SU-DHL-6 (cell line): ENCODE data around the gene SERPINA6.

Source experiments
- H2AFZ ChIP-seq: fragments of 200-600 bp; sonication (generic); 2 replicates; pipeline ENCODE4 v1.6.1; 2014; ENCODE audit warnings: low read depth, mild to moderate bottlenecking, moderate library complexity, mixed read lengths, antibody characterized with exemption, low read length; ENCODE audit not compliant: severe bottlenecking
- H3F3A ChIP-seq: fragments of 200-600 bp; shearing (Covaris generic); 2 replicates; pipeline ENCODE4 v1.6.0; 2016; ENCODE audit warnings: antibody characterized with exemption, mild to moderate bottlenecking; ENCODE audit not compliant: insufficient read depth
- H3K27ac ChIP-seq: fragments of 200-600 bp; sonication (generic); 2 replicates; pipeline ENCODE4 v1.5.1; 2016; ENCODE audit warnings: low read depth, mild to moderate bottlenecking, low read length, moderate library complexity, mixed read lengths
- H3K27me3 ChIP-seq: fragments of 200-600 bp; sonication (generic), shearing (Covaris generic); 2 replicates; pipeline ENCODE4 v1.6.0; 2014; ENCODE audit warnings: mild to moderate bottlenecking, low read length
- H3K36me3 ChIP-seq: fragments of 200-600 bp; sonication (generic); 2 replicates; pipeline ENCODE4 v1.6.1; 2014; ENCODE audit warnings: mild to moderate bottlenecking, low read length, mixed read lengths
- H3K4me2 ChIP-seq: fragments of 300-600, 200-600 bp; shearing (Covaris generic), sonication (generic); 2 replicates; pipeline ENCODE4 v1.6.0; 2014; ENCODE audit warnings: low read length, low read depth, mild to moderate bottlenecking; ENCODE audit not compliant: poor library complexity, severe bottlenecking
- H3K4me3 ChIP-seq: fragments of 200-600 bp; sonication (generic); 2 replicates; pipeline ENCODE4 v1.5.1; 2014; ENCODE audit warnings: antibody characterized with exemption, low read length, mild to moderate bottlenecking, mixed read lengths; ENCODE audit not compliant: insufficient read depth, poor library complexity, severe bottlenecking
- H3K79me2 ChIP-seq: fragments of 200-600 bp; sonication (generic); 2 replicates; pipeline ENCODE4 v1.6.1; 2014; ENCODE audit warnings: mild to moderate bottlenecking, low read length, moderate library complexity; ENCODE audit not compliant: insufficient read depth
- H3K9ac ChIP-seq: fragments of 200-600 bp; sonication (generic); 2 replicates; pipeline ENCODE4 v1.7.0; 2014; ENCODE audit warnings: mild to moderate bottlenecking, low read length
- H3K9me2 ChIP-seq: fragments of 200-600 bp; sonication (generic); replicated peaks from 2 replicates; pipeline ENCODE4 v1.6.1; 2014; ENCODE audit warnings: low read length; ENCODE audit not compliant: insufficient read depth
- H3K9me3 ChIP-seq: fragments of 200-600 bp; sonication (generic); 2 replicates; pipeline ENCODE4 v1.6.1; 2014; ENCODE audit warnings: low read length, mixed read lengths; ENCODE audit not compliant: insufficient read depth
- H4K20me1 ChIP-seq: fragments of 200-600 bp; sonication (generic); 2 replicates; pipeline ENCODE4 v1.6.1; 2014; ENCODE audit warnings: low read depth, mild to moderate bottlenecking, antibody characterized with exemption, low read length, moderate library complexity, mixed read lengths
- EZH2phosphoT487 ChIP-seq: fragments of 200-600 bp; sonication (generic), shearing (Covaris generic); conservative IDR thresholded peaks from 2 replicates; pipeline ENCODE4 v1.6.1; 2018; ENCODE audit warnings: mild to moderate bottlenecking, antibody characterized with exemption, low read length, moderate library complexity, mixed read lengths
- TF ChIP-seq, protein P1 (sequence below): fragments of 200-600 bp; sonication (generic); IDR thresholded peaks from one replicate; pipeline ENCODE4 v1.5.1; 2017; ENCODE audit warnings: antibody characterized with exemption, mild to moderate bottlenecking, low read length, moderate library complexity; ENCODE audit not compliant: insufficient read depth, poor library complexity, severe bottlenecking

Gene SERPINA6

DNA sequence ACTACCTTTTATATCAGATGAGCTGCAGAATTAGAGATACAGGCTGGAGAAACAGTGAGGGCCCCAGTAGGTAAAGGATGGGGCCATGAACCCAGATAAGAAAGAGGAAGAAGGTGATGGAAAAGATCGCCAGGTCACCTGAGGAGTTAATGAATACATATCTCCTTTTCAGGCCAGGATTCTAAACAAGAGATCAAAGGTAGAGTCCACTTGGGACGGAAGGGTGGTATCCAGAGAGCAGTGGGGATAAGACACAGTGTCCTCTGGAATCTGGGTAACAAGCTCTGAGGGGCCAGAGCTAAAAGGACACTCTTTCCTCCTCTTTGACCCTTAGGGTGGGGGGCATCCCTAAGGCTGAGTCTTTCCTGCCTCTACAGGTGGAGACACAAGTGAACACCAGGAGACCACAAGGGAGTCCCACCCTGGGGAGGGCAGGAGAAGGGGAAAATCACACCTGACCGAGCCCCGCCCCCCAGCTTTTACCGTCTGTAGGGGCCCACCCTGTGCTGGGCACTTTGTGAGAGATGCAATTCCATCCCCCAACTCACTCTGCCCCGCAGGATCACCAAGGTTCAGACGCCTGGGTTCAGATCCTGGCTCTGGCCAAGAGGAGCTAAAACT lies 37.9 kb upstream of the SERPINA6 start:
- Histone ChIP-seq H3K27me3 (no peaks in the 10 kb centered on the region), H3K79me2 (no peaks in the 10 kb centered on the region), H3K4me2 (no peak overlapping the region), H3K9me3 (no peaks in the 10 kb centered on the region), H3K9ac (no peak overlapping the region), H3K36me3 (no peaks in the 10 kb centered on the region), H3K9me2 (no peaks in the 10 kb centered on the region), H2AFZ (no peak overlapping the region), H3K27ac (no peak overlapping the region), H3K4me3 (no peak overlapping the region), H4K20me1 (no peaks in the 10 kb centered on the region), H3F3A (no peaks in the 10 kb centered on the region)
- TF ChIP-seq, protein P1, sequence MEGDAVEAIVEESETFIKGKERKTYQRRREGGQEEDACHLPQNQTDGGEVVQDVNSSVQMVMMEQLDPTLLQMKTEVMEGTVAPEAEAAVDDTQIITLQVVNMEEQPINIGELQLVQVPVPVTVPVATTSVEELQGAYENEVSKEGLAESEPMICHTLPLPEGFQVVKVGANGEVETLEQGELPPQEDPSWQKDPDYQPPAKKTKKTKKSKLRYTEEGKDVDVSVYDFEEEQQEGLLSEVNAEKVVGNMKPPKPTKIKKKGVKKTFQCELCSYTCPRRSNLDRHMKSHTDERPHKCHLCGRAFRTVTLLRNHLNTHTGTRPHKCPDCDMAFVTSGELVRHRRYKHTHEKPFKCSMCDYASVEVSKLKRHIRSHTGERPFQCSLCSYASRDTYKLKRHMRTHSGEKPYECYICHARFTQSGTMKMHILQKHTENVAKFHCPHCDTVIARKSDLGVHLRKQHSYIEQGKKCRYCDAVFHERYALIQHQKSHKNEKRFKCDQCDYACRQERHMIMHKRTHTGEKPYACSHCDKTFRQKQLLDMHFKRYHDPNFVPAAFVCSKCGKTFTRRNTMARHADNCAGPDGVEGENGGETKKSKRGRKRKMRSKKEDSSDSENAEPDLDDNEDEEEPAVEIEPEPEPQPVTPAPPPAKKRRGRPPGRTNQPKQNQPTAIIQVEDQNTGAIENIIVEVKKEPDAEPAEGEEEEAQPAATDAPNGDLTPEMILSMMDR, result no peak
- TF ChIP-seq EZH2phosphoT487, result no peak

DNA sequence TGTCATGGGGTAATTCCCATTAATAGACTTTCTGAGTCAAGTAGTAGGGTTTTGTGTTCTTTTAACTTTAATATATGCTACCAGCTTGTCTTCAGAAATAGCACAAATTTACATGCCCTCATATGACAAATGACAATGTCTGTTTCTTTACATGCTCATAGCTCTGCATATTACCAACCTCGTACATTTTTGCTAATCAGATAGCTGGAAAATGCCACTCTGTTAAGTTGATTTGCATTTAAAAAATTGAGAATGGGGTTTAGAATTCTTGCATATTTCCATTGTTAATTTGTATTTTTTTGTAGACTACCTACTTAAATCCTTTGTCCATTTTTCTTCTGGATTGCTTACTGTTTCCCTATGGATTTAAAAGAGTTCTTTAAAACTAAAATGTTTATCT lies 34.0 kb upstream of the SERPINA6 start:
- no peaks in the 10 kb centered on the region for H3K79me2 ChIP-seq
- no peak overlapping the region for H3K9ac ChIP-seq
- H3K4me3 ChIP-seq, result no peak overlapping the region
- H3K9me3 ChIP-seq, result no peaks in the 10 kb centered on the region
- no peaks in the 10 kb centered on the region for H3K9me2 ChIP-seq
- H3K27ac ChIP-seq, result no peak overlapping the region
- no peaks in the 10 kb centered on the region for H3K27me3 ChIP-seq
- H2AFZ ChIP-seq, result no peak overlapping the region
- H3K4me2 ChIP-seq, result no peak overlapping the region
- H3F3A ChIP-seq, result no peaks in the 10 kb centered on the region
- H3K36me3 ChIP-seq, result no peaks in the 10 kb centered on the region
- H4K20me1 ChIP-seq, result no peaks in the 10 kb centered on the region
- TF ChIP-seq, protein P1, result no peak
- TF ChIP-seq EZH2phosphoT487, result no peak

DNA sequence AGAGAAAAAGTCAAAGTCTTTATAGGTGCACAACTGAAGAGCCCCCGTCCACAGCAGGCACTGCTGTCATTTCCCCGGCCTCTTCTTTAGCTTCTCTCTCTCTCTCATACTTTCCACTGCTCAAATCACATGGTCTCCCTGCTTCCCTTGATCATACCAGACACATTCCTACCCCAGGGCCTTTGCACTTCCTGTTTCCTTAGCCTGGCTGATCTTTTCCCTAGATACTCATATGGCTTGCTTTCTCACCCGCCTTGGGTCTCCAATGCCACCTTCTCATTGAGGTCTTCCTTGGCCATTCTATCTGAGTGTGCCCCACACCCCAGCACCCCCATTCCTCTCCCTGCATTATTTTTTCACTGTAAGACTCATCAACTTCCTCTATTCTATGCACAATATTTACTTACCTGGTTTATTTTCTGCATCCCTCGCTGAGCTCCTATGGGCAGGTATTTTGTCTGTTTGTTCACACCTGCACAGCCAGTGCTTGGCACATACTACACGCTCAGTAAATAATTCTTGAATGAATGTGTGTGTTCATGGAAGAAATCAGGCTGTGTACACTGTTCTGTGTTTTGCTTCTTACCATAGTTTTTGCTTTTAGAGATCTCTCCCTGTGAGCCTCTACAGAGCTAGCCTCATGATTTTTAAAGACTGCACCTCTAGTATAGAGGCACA lies 33.4 kb upstream of the SERPINA6 start:
- H3K27ac ChIP-seq, result no peak overlapping the region
- no peak for TF ChIP-seq EZH2phosphoT487
- TF ChIP-seq, protein P1, result no peak
- H3K79me2 ChIP-seq, result no peaks in the 10 kb centered on the region
- H3K9me3 ChIP-seq, result no peaks in the 10 kb centered on the region
- no peaks in the 10 kb centered on the region for H3K27me3 ChIP-seq
- no peaks in the 10 kb centered on the region for H3F3A ChIP-seq
- H4K20me1 ChIP-seq, result no peaks in the 10 kb centered on the region
- no peak overlapping the region for H3K9ac ChIP-seq
- no peak overlapping the region for H3K4me2 ChIP-seq
- no peak overlapping the region for H2AFZ ChIP-seq
- no peak overlapping the region for H3K4me3 ChIP-seq
- H3K36me3 ChIP-seq, result no peaks in the 10 kb centered on the region
- H3K9me2 ChIP-seq, result no peaks in the 10 kb centered on the region
